Measurements from ENCODE around the gene XKR7.
"Not testable (repeated sequence)": the region's sequence is repeated elsewhere in the genome, so short reads cannot be mapped to it uniquely, and the experiment has no call there.

The XKR7 gene

GRCh38 chr20:31923388-31924331 is 44.3 kb upstream of the XKR7 start:
- peak; percentile 76 for DNase-seq (ENCODE audit: low spot score)
- no peak for TF ChIP-seq CTCF (IDR thresholded peaks at IDR 0.05; ENCODE audit: extremely low read depth, missing control alignments)

GRCh38 chr20:31924561-31924960 is 43.4 kb upstream of the XKR7 start:
- no peak for TF ChIP-seq CTCF (IDR thresholded peaks at IDR 0.05; ENCODE audit: extremely low read depth, missing control alignments)
- no peak for DNase-seq (ENCODE audit: low spot score)

- no peak for DNase-seq (ENCODE audit: low spot score)
- no peak for TF ChIP-seq CTCF (IDR thresholded peaks at IDR 0.05; ENCODE audit: extremely low read depth, missing control alignments)
Observed at GRCh38 chr20:31925631-31926030, 42.3 kb upstream of the XKR7 start.

- no peak for DNase-seq (ENCODE audit: low spot score)
- TF ChIP-seq CTCF (IDR thresholded peaks at IDR 0.05; ENCODE audit: extremely low read depth, missing control alignments): no peak
Observed at GRCh38 chr20:31926493-31926892, 41.5 kb upstream of the XKR7 start.

- no peak for TF ChIP-seq CTCF (IDR thresholded peaks at IDR 0.05; ENCODE audit: extremely low read depth, missing control alignments)
- no peak for DNase-seq (ENCODE audit: low spot score)
Observed at GRCh38 chr20:31927627-31928159, 40.3 kb upstream of the XKR7 start.

GRCh38 chr20:31929631-31930030 is 38.3 kb upstream of the XKR7 start:
- DNase-seq (ENCODE audit: low spot score): not testable (repeated sequence)

- TF ChIP-seq CTCF (IDR thresholded peaks at IDR 0.05; ENCODE audit: extremely low read depth, missing control alignments): no peak
- DNase-seq (ENCODE audit: low spot score): no peak
Observed at GRCh38 chr20:31930779-31931178, 37.2 kb upstream of the XKR7 start.

Data from GM20000 (cell line).